Gastroesophageal sphincter (tissue), 4 donors: ENCODE measurements around the gene TSPO2. TPM values are rescaled to one million over a fixed set of nuclear protein-coding genes. Genes with fewer than 3 reads are reported as not detected.

Experiments
- ATAC-seq: fragments of 150-250 bp; one replicate; pipeline ENCODE4 v1.9.1; 2016; ENCODE audit warnings: mild to moderate bottlenecking, moderate library complexity
- H3K27ac ChIP-seq, 4 donors: fragments of 200-600 bp; sonication (generic) in 3 of 4; 1 replicate in 3 of 4; 2 replicates in 1 of 4; pipeline ENCODE4 v1.5.1; 2016 to 2019
- H3K27me3 ChIP-seq: fragments of 200-600 bp; sonication (generic); one replicate; pipeline ENCODE4 v1.5.1; 2019
- H3K36me3 ChIP-seq, 2 donors: fragments of 200-600 bp; sonication (generic); one replicate each; pipeline ENCODE4 v1.5.1; 2019; ENCODE audit warnings: control low read depth in 1 of 2
- H3K4me1 ChIP-seq, 3 donors: fragments of 200-600 bp; sonication (generic); 1 replicate in 2 of 3; 2 replicates in 1 of 3; pipeline ENCODE4 v1.5.1; 2016 to 2019; ENCODE audit warnings: control low read depth in 2 of 3
- H3K4me3 ChIP-seq, 2 donors: fragments of 200-600 bp; sonication (generic); one replicate each; pipeline ENCODE4 v1.5.1; 2019; ENCODE audit warnings: mild to moderate bottlenecking in 1 of 2, moderate library complexity in 1 of 2
- H3K9me3 ChIP-seq, 3 donors: fragments of 200-600 bp; sonication (generic); one replicate each; pipeline ENCODE4 v1.5.1; 2017 to 2019; ENCODE audit warnings: control low read depth in 2 of 3
- CTCF ChIP-seq, 4 experiments: fragments of 200-600 bp in 2 of 4; fragments of 450-650 bp in 2 of 4; sonication (generic) in 1 of 4; IDR thresholded peaks; one replicate each; pipeline ENCODE4 v1.5.1; 2017 to 2019; ENCODE audit warnings: antibody characterized with exemption in 4 of 4, mild to moderate bottlenecking in 2 of 4, moderate library complexity in 2 of 4
- EP300 ChIP-seq: sonication (generic); formaldehyde crosslinking; IDR thresholded peaks from one replicate; pipeline ENCODE4 v1.6.1; 2017; ENCODE audit warnings: antibody characterized with exemption, mild to moderate bottlenecking
- POLR2A ChIP-seq, 2 donors: fragments of 450-650 bp; IDR thresholded peaks; one replicate each; pipeline ENCODE4 v1.6.1; 2017; ENCODE audit warnings: antibody characterized with exemption in 2 of 2, mild to moderate bottlenecking in 2 of 2, moderate library complexity in 1 of 2
- POLR2AphosphoS5 ChIP-seq: sonication (generic); formaldehyde crosslinking; IDR thresholded peaks from one replicate; pipeline ENCODE4 v1.6.1; 2017; ENCODE audit warnings: antibody characterized with exemption
- WGBS, 2 donors: methylation state at CpG; one replicate each; pipeline ENCODE4 v1.1.5; 2018; ENCODE audit warnings: low coverage in 1 of 2; 5-methylcytosine and 5-hydroxymethylcytosine counted together
- total RNA-seq, 4 donors: library from RNA; depleted of rRNA; stranded (reverse); fragments of >200 nt; gene quantifications; one replicate each; pipeline ENCODE4 v1.1.0, GENCODE V29; 2016

Gene TSPO2
- total RNA-seq, 4 donors from 2014 or later: not detected

- Histone ChIP-seq H3K27ac (no peak overlapping the region), H3K4me3 (no peak overlapping the region), H3K27me3 (no peaks in the 10 kb centered on the region), H3K36me3 (peaks cover 7 to 100% of the 10 kb centered on the region in 2 donors), H3K4me1 (no peaks in the 10 kb centered on the region), H3K9me3 (no peaks in the 10 kb centered on the region)
- no peak for ATAC-seq
- WGBS, 2 donors: 76 to 83% methylated on average over 1 of the region's 1 CpG
- TF ChIP-seq EP300 (no peak), CTCF (IDR thresholded peaks at IDR 0.05) (no peak), POLR2A (IDR thresholded peaks at IDR 0.05) (no peak)
Measured at GRCh38 chr6:41090841-41091761, 48.8 kb downstream of the TSPO2 start.

GRCh38 chr6:41092421-41093140 is 50.3 kb downstream of the TSPO2 start:
- peaks cover 9 to 100% of the 10 kb centered on the region in 2 donors for H3K36me3 ChIP-seq
- 100% methylated on average over 3 of the region's 4 CpGs for WGBS, 2 donors
- H3K27me3 ChIP-seq: no peaks in the 10 kb centered on the region
- ATAC-seq: no peak
- no peak overlapping the region for H3K4me3 ChIP-seq
- TF ChIP-seq CTCF (IDR thresholded peaks at IDR 0.05) (no peak), EP300 (no peak)
- H3K27ac ChIP-seq: no peak overlapping the region
- no peaks in the 10 kb centered on the region for H3K9me3 ChIP-seq
- no peaks in the 10 kb centered on the region for H3K4me1 ChIP-seq

GRCh38 chr6:41093729-41094128 is 51.5 kb downstream of the TSPO2 start:
- Histone ChIP-seq H3K9me3 (no peaks in the 10 kb centered on the region), H3K4me1 (peaks cover 0 to 6% (median 0%) of the 10 kb centered on the region in 3 donors), H3K4me3 (no peak overlapping the region), H3K36me3 (peaks cover 9 to 100% of the 10 kb centered on the region in 2 donors), H3K27ac (no peak overlapping the region), H3K27me3 (no peaks in the 10 kb centered on the region)
- TF ChIP-seq POLR2AphosphoS5: no peak
- TF ChIP-seq EP300: no peak
- TF ChIP-seq CTCF (IDR thresholded peaks at IDR 0.05): no peak
- 84 to 100% methylated on average over 2 of the region's 6 CpGs for WGBS, 2 donors
- ATAC-seq: no peak

Other genes starting within 250 kb of the TSPO2 start
- 1 to 10 TPM in 1 of 4 donors, under 1 TPM in 3; 0.07 to 1.2 (median 0.37) TPM for gene UNC5CL, start 3.2 kb upstream of the TSPO2 start, total RNA-seq
- gene APOBEC2, start 10.7 kb downstream of the TSPO2 start, total RNA-seq: 1 to 10 TPM in 1 of 4 donors, under 1 TPM in 3; 0.37 to 1.8 (median 0.72) TPM
- gene OARD1, start 29.9 kb downstream of the TSPO2 start, total RNA-seq: 10 to 100 TPM in 3 of 4 donors, 1 to 10 TPM in 1; 9.2 to 23.8 (median 13.7) TPM
- gene NFYA, start 30.5 kb downstream of the TSPO2 start, total RNA-seq: 10 to 100 TPM in 3 of 4 donors, 1 to 10 TPM in 1; 6.6 to 17.7 (median 12.1) TPM
- not detected for gene TREML1, start 111.9 kb downstream of the TSPO2 start, total RNA-seq
- gene TREM2, start 120.6 kb downstream of the TSPO2 start, total RNA-seq: 1 to 10 TPM in 1 of 4 donors, under 1 TPM in 2, not detected in 1; 0.42 to 1.7 (median 0.54) TPM
- gene TREML2, start 158.7 kb downstream of the TSPO2 start, total RNA-seq: under 1 TPM in 1 of 4 donors, not detected in 3; 0.27 TPM
- gene TREML4, start 185.9 kb downstream of the TSPO2 start, total RNA-seq: not detected
- 1 to 10 TPM in 1 of 4 donors, under 1 TPM in 1, not detected in 2; 0.25 to 5.5 TPM for gene TREM1, start 244.2 kb downstream of the TSPO2 start, total RNA-seq